HepG2 (cell line): ENCODE data around the gene MEIS3. TPM values are rescaled to one million over a fixed set of nuclear protein-coding genes. Genes with fewer than 3 reads are reported as not detected.

ENCODE experiments used
- CREM ChIP-seq, 2 experiments: sonication (generic) in 1 of 2; formaldehyde crosslinking in 1 of 2; IDR thresholded peaks; 2 replicates each; pipeline versions ENCODE4 v1.4.0 to v1.6.1; 2016 to 2020; ENCODE audit warnings: antibody characterized with exemption in 1 of 2, mild to moderate bottlenecking in 1 of 2, missing genetic modification reagents in 1 of 2
- ELF1 ChIP-seq: sonication (generic); formaldehyde crosslinking; IDR thresholded peaks from 2 replicates; pipeline ENCODE4 v1.4.0; 2020; ENCODE audit warnings: missing genetic modification reagents
- ISX ChIP-seq: sonication (generic); formaldehyde crosslinking; conservative IDR thresholded peaks from 2 replicates; pipeline ENCODE4 v1.5.0; 2020; ENCODE audit warnings: missing genetic modification reagents
- KDM5B ChIP-seq: sonication (generic); formaldehyde crosslinking; IDR thresholded peaks from 2 replicates; pipeline ENCODE4 v1.4.0; 2020; ENCODE audit warnings: missing genetic modification reagents, mild to moderate bottlenecking, borderline replicate concordance
- KLF6 ChIP-seq: IDR thresholded peaks from 2 replicates; pipeline ENCODE4 v1.8.0; 2016; ENCODE audit warnings: missing biosample characterization, missing genetic modification reagents
- NR2C2 ChIP-seq: sonication (generic); formaldehyde crosslinking; IDR thresholded peaks from 2 replicates; pipeline ENCODE4 v1.4.0; 2020; ENCODE audit warnings: missing genetic modification reagents, mild to moderate bottlenecking, moderate library complexity, borderline replicate concordance
- PHF8 ChIP-seq: sonication (generic); formaldehyde crosslinking; IDR thresholded peaks from 2 replicates; pipeline ENCODE4 v1.5.0; 2020; ENCODE audit warnings: missing genetic modification reagents
- PITX1 ChIP-seq: sonication (generic); formaldehyde crosslinking; IDR thresholded peaks from 2 replicates; pipeline ENCODE4 v1.5.1; 2020; ENCODE audit warnings: mild to moderate bottlenecking, missing genetic modification reagents
- PTBP1 ChIP-seq: fragments of 200-400 bp; formaldehyde crosslinking; IDR thresholded peaks from 2 replicates; pipeline ENCODE4 v1.6.1; 2018; ENCODE audit warnings: low read length, low read depth; ENCODE audit not compliant: poor library complexity, severe bottlenecking
- SMAD1 ChIP-seq: sonication (generic); formaldehyde crosslinking; IDR thresholded peaks from 2 replicates; pipeline ENCODE4 v1.4.0; 2020; ENCODE audit warnings: missing genetic modification reagents, low read depth, mild to moderate bottlenecking, borderline replicate concordance
- ZFP36L1 ChIP-seq: sonication (generic); formaldehyde crosslinking; IDR thresholded peaks from 2 replicates; pipeline ENCODE4 v1.8.0; 2022; ENCODE audit warnings: mild to moderate bottlenecking, missing genetic modification reagents, moderate library complexity
- ZNF138 ChIP-seq: sonication (generic); formaldehyde crosslinking; IDR thresholded peaks from 2 replicates; pipeline ENCODE4 v1.5.0; 2020; ENCODE audit warnings: mild to moderate bottlenecking, low read depth, missing genetic modification reagents
- ZNF263 ChIP-seq: sonication (generic); formaldehyde crosslinking; IDR thresholded peaks from 2 replicates; pipeline ENCODE4 v1.4.0; 2020; ENCODE audit warnings: missing genetic modification reagents
- ZNF296 ChIP-seq: sonication (generic); formaldehyde crosslinking; conservative IDR thresholded peaks from 2 replicates; pipeline ENCODE4 v1.5.0; 2020; ENCODE audit warnings: mild to moderate bottlenecking, missing genetic modification reagents
- ZNF557 ChIP-seq: sonication (generic); formaldehyde crosslinking; IDR thresholded peaks from 2 replicates; pipeline ENCODE4 v1.4.0; 2020; ENCODE audit warnings: missing genetic modification reagents
- ZNF790 ChIP-seq: sonication (generic); formaldehyde crosslinking; IDR thresholded peaks from 2 replicates; pipeline ENCODE4 v1.8.0; 2022; ENCODE audit warnings: missing genetic modification reagents, mild to moderate bottlenecking, borderline replicate concordance
- polyA plus RNA-seq, 8 experiments: library from polyadenylated mRNA; depleted of rRNA in 3 of 8; stranded (reverse) in 7 of 8; unstranded in 1 of 8; fragments of >200 nt; fragmentation: Illumina TruSeq in 4 of 8; extraction: Trizol in 4 of 8; gene quantifications; 2 replicates each; pipeline versions ENCODE4 v1.2.1 to v1.2.3, GENCODE V29; 2011 to 2016; ENCODE audit warnings: low read depth in 4 of 8, missing spikeins in 1 of 8, mixed read lengths in 1 of 8; ENCODE audit not compliant: insufficient read depth in 1 of 8
- total RNA-seq, 5 experiments: library from RNA; depleted of rRNA; stranded (reverse); fragments of >200 nt; fragmentation: Illumina TruSeq; extraction: Trizol; gene quantifications; 2 replicates each; pipeline ENCODE4 v1.2.3, GENCODE V29; 2016; ENCODE audit warnings: low read depth in 1 of 5
- TF ChIP-seq, protein P1 (sequence below): sonication (generic); formaldehyde crosslinking; IDR thresholded peaks from 2 replicates; pipeline ENCODE4 v1.5.0; 2020; ENCODE audit warnings: mild to moderate bottlenecking, missing genetic modification reagents, borderline replicate concordance
- TF ChIP-seq, protein P2 (sequence below): sonication (generic); formaldehyde crosslinking; IDR thresholded peaks from 2 replicates; pipeline ENCODE4 v1.4.0; 2020; ENCODE audit warnings: missing genetic modification reagents, borderline replicate concordance

The MEIS3 gene
- total and polyA plus RNA-seq, 2 of the 13 experiments (the other 11 are each of a cell fraction or from before 2014, with no cell fraction given), result 0.09 to 0.70 TPM

DNA sequence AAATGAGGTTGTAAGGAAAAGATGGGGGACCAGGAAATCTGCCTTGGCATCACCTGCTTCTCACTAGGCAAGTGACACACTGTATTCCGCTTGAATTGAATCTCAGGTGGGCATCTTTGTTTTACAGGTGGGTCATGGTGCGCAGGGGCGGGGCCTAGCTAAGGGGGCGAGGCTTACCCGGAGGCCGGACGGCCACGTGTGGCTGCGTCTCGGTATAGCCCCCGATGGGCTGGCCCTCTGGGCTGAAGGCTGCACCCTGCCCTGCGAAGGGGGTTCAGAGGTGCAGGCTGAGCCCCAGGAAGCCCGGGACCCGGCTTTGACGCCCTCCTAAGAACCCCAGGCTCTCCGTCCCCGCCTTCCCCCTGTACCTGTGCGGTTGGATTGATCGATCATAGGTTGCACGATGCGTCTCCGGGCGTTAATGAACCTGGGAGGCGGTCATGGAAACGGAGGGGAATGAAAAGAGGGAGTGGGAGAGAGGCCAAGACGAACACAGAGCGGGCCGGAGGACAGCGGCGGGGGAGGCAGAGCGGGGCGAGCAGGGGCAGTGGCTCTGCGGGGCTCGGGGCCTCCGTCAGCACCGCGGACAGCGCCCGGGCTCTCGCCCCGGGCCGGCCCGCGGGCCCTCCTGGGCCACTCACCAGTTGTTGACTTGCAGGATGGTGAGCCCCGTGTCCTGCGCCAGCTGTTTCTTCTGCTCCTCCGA lies 12.5 kb downstream of the MEIS3 start (continued):
- TF ChIP-seq ZNF263 (0 out of 2 replicates have a peak, but pooled peaks have one; percentile 39), SMAD1 (CRISPR knock-in tag) (no peak), ISX (CRISPR knock-in tag) (0 out of 2 replicates have a peak, but pooled peaks have one; percentile 53), KDM5B (no peak; the same call in 1 of the 2 replicates), PTBP1 (no peak), ZNF790 (CRISPR knock-in tag) (no peak; the same call in 1 of the 2 replicates), ZFP36L1 (CRISPR knock-in tag) (no peak), ZNF138 (peak; percentile 66; the same call in 1 of the 2 replicates), PITX1 (CRISPR knock-in tag) (0 out of 2 replicates have a peak, but pooled peaks have one; percentile 18), NR2C2 (no peak), PHF8 (no peak), CREM (IDR thresholded peaks at IDR 0.05) (no peak), CREM (CRISPR knock-in tag; IDR thresholded peaks at IDR 0.05) (no peak), ZNF557 (CRISPR knock-in tag) (no peak), KLF6 (CRISPR knock-in tag) (peak; percentile 87), ELF1 (no peak), ZNF296 (no peak)
- TF ChIP-seq, protein P1, sequence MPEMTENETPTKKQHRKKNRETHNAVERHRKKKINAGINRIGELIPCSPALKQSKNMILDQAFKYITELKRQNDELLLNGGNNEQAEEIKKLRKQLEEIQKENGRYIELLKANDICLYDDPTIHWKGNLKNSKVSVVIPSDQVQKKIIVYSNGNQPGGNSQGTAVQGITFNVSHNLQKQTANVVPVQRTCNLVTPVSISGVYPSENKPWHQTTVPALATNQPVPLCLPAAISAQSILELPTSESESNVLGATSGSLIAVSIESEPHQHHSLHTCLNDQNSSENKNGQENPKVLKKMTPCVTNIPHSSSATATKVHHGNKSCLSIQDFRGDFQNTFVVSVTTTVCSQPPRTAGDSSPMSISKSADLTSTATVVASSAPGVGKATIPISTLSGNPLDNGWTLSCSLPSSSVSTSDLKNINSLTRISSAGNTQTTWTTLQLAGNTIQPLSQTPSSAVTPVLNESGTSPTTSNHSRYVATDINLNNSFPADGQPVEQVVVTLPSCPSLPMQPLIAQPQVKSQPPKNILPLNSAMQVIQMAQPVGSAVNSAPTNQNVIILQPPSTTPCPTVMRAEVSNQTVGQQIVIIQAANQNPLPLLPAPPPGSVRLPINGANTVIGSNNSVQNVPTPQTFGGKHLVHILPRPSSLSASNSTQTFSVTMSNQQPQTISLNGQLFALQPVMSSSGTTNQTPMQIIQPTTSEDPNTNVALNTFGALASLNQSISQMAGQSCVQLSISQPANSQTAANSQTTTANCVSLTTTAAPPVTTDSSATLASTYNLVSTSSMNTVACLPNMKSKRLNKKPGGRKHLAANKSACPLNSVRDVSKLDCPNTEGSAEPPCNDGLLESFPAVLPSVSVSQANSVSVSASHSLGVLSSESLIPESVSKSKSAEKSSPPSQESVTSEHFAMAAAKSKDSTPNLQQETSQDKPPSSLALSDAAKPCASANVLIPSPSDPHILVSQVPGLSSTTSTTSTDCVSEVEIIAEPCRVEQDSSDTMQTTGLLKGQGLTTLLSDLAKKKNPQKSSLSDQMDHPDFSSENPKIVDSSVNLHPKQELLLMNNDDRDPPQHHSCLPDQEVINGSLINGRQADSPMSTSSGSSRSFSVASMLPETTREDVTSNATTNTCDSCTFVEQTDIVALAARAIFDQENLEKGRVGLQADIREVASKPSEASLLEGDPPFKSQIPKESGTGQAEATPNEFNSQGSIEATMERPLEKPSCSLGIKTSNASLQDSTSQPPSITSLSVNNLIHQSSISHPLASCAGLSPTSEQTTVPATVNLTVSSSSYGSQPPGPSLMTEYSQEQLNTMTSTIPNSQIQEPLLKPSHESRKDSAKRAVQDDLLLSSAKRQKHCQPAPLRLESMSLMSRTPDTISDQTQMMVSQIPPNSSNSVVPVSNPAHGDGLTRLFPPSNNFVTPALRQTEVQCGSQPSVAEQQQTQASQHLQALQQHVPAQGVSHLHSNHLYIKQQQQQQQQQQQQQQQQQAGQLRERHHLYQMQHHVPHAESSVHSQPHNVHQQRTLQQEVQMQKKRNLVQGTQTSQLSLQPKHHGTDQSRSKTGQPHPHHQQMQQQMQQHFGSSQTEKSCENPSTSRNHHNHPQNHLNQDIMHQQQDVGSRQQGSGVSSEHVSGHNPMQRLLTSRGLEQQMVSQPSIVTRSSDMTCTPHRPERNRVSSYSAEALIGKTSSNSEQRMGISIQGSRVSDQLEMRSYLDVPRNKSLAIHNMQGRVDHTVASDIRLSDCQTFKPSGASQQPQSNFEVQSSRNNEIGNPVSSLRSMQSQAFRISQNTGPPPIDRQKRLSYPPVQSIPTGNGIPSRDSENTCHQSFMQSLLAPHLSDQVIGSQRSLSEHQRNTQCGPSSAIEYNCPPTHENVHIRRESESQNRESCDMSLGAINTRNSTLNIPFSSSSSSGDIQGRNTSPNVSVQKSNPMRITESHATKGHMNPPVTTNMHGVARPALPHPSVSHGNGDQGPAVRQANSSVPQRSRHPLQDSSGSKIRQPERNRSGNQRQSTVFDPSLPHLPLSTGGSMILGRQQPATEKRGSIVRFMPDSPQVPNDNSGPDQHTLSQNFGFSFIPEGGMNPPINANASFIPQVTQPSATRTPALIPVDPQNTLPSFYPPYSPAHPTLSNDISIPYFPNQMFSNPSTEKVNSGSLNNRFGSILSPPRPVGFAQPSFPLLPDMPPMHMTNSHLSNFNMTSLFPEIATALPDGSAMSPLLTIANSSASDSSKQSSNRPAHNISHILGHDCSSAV, result no peak
- TF ChIP-seq, protein P2, sequence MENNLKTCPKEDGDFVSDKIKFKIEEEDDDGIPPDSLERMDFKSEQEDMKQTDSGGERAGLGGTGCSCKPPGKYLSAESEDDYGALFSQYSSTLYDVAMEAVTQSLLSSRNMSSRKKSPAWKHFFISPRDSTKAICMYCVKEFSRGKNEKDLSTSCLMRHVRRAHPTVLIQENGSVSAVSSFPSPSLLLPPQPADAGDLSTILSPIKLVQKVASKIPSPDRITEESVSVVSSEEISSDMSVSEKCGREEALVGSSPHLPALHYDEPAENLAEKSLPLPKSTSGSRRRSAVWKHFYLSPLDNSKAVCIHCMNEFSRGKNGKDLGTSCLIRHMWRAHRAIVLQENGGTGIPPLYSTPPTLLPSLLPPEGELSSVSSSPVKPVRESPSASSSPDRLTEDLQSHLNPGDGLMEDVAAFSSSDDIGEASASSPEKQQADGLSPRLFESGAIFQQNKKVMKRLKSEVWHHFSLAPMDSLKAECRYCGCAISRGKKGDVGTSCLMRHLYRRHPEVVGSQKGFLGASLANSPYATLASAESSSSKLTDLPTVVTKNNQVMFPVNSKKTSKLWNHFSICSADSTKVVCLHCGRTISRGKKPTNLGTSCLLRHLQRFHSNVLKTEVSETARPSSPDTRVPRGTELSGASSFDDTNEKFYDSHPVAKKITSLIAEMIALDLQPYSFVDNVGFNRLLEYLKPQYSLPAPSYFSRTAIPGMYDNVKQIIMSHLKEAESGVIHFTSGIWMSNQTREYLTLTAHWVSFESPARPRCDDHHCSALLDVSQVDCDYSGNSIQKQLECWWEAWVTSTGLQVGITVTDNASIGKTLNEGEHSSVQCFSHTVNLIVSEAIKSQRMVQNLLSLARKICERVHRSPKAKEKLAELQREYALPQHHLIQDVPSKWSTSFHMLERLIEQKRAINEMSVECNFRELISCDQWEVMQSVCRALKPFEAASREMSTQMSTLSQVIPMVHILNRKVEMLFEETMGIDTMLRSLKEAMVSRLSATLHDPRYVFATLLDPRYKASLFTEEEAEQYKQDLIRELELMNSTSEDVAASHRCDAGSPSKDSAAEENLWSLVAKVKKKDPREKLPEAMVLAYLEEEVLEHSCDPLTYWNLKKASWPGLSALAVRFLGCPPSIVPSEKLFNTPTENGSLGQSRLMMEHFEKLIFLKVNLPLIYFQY (CRISPR knock-in tag), result peak; percentile 92
